Activated CD4-positive, CD25-positive, alpha-beta regulatory T cell treated with anti-CD3 and anti-CD28 coated beads, Interleukin-2, amount 50 U/mL, for 24 hours (primary cell): ENCODE results near the gene RAE1.
A peak's percentile ranks its signal among the peaks of the same experiment; 100 is the strongest.

Experiments
- ATAC-seq, 2 donors: fragments of 150-1000 bp; cut with Tn5 transposase; one replicate each; pipeline ENCODE4 v1.10.0; 2021; ENCODE audit warnings: mild to moderate bottlenecking in 1 of 2, moderate library complexity in 1 of 2

The RAE1 gene

DNA sequence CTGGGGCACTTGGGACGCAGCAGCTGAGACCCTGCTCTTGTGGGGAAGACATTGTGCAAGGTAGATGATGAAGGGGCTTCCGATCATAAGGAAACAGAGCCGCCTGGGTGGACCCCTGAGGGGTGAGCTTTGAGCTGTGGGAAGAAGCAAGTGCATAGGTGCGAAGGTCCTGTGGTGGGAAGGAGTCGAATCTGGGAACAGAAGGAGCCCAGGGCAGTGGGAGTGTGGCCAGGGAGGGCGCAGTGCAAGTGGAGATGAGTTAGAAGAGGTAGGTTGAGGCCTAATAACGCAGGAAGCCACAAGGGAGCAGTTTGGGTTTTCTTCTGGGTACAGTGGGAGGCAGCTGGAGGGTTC, 50.5 kb downstream of the RAE1 start:
- ATAC-seq: no peak

DNA sequence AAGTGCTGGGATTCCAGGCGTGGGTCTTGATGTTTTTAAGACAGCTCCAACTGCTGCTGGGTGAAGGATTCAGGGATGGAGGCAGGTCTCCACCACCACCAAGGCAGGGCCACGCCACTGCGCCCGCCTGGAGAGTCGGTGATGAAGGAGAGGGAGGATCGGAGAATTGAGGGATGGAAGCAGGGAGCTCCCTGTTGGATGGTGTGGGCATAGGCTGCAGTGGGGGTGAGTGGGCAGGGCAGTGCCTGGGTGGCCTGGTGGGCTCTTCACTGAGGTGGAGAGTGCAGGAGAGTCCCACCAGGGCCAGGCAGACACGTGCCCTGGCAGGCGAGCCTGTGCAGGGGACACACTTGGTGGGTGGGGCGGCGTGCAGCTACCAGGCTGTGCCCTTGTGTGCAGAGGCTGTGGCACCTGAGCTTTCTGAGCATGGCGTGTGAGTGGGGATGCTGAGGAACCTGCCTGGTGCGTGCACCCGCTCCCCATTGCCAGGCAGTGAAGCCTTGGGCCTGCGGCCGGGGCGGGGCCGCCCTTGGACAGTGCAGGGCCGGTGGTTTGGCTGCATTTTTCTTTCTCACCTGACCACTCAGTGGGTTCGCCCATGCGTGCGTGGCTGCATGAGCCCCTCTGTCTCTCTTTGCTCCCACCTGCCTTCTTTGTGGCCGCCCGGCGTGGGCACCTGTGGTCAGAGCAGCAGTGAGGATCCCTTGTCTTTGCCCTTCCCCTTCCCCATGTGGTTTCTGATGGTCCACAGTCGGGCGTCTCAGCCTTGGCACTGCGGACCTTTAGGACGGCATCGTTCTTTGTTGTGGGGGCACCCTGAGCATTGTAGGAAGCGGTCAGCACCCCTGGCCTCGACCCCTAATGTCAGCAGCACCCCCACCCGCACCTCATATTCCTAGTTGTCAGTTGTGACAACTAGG, 51.4 kb downstream of the RAE1 start:
- no peak for ATAC-seq

DNA sequence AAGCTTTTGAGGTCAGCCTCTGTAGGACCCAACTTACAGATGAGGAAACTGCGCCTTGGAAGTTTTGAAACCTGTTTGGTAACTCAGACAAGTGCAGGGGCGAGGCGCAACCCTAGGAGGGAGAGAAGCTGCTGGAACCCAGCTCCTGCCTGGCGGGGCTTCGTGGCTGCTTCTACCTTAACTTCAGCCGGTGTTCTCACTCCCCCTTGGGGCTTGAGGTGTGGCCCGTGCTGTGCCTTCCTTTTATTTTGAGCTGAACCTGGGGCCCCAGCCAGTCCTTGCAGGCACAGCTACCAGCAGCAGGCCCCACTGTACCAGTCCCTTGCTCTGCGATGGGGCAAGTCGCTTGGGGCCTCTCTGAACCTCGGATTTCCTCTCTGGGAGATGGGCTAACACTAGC, 52.2 kb downstream of the RAE1 start:
- no peak for ATAC-seq

DNA sequence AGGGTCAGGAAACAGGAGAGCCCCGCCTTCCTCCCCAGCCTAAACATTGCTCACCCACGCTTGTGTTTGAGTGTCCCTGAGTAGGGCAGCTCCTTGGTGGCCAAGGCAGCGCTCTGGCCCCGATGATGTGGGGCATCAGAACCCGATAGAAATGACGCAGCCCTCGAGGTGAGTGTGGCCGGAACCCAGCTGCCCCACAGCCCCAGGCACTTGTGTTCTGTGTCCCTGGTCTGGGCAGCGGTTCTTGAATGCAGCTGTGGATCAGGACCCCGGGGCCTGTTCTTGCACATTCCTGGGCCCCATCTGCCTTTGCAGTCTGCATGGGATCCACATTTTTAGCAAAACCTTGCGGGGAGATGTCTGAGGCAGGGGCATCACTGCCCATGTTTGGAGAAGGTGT, 53.0 kb downstream of the RAE1 start:
- ATAC-seq: no peak

DNA sequence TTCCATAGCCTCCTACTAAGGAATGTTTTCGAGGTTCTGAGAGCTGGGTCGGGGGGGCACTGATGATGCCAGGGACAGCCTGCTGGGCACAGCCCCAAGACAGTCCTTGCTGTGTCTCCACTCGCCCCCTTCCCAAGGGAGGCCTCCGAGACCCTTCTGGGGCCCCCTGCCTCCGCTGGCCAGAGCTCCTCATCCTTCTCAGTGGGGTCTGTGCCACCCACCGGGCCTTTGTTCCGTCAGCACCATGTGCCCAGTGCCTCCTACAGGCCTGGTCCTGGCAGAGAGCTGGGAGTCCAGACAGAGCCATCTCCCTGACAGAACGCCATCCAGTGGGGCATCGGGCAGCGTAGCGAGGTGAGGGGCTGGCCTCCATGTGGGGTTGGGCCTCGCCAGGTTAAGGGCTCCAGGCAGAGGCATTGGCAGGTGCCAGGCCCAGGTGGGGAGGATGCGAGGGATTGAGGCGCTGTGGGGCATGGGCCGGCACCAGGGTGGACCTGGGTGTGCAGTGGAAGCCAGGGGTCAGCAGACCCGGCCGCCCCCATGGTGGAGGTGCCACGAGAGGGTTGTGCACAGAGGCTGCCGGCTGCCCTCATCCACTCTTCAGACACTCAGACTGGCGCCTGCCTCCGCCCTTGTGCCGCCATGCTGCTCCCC, 53.5 kb downstream of the RAE1 start:
- no peak for ATAC-seq

DNA sequence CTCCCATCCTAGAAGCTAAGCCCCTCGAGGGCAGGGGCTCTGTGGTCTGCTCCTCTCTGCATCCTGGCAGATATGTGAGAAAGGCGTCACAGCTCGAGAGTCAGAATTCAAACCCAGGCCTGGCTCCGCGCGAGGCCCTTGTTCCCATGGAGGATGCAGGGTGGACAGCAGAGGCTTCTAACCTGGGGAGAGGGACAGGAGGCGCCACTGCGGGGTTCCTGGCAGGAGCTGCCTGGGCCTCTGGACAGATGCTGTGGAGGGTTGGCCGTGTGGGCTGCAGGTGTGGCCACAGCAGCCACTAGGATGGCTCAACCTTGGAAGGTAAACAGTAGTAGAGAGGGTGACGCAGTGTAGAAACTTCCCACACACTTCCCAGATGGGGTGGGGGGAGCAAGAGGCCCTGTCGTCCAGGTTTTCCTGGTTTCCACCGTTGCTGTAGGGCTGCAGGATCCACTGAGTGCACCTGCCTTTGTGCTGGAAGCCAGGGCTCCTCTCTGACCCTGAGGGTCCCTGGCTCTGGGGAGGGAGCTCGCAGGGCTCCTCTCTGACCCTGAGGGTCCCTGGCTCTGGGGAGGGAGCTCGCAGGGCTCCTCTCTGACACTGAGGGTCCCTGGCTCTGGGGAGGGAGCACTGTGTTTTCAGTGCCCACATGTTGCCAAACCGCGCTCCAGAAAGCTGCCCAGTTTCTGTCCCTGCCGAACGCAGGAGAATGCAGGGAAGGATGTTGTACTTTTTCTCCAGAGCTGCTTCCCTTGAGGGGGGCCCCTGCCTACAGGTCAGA, 54.4 kb downstream of the RAE1 start:
- ATAC-seq: no peak

DNA sequence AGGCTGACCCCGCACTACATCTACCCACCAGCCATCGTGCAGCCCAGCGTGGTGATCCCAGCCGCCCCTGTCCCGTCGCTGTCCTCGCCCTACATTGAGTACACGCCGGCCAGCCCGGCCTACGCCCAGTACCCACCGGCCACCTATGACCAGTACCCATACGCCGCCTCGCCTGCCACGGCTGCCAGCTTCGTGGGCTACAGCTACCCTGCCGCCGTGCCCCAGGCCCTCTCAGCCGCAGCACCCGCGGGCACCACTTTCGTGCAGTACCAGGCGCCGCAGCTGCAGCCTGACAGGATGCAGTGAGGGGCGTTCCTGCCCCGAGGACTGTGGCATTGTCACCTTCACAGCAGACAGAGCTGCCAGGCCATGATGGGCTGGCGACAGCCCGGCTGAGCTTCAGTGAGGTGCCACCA, 56.5 kb downstream of the RAE1 start:
- no peak for ATAC-seq

DNA sequence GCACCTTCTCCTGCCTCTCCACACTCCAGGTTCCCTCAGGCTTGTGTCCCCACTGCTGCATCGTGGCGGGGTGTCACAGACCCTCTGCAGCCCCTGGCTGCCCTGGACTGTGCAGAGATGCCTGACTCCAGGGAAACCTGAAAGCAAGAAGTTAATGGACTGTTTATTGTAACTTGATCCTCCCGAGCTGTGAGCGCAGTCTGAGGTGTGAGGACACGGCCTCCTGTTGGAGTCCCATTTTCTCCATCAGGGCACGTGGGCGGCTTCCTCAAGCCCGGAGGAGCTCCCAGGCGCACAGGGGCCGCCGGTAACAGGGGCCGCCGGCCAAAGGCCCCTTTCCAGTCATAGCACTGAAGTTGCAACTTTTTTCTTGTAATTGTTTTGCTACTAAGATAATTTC, 57.1 kb downstream of the RAE1 start:
- no peak for ATAC-seq

DNA sequence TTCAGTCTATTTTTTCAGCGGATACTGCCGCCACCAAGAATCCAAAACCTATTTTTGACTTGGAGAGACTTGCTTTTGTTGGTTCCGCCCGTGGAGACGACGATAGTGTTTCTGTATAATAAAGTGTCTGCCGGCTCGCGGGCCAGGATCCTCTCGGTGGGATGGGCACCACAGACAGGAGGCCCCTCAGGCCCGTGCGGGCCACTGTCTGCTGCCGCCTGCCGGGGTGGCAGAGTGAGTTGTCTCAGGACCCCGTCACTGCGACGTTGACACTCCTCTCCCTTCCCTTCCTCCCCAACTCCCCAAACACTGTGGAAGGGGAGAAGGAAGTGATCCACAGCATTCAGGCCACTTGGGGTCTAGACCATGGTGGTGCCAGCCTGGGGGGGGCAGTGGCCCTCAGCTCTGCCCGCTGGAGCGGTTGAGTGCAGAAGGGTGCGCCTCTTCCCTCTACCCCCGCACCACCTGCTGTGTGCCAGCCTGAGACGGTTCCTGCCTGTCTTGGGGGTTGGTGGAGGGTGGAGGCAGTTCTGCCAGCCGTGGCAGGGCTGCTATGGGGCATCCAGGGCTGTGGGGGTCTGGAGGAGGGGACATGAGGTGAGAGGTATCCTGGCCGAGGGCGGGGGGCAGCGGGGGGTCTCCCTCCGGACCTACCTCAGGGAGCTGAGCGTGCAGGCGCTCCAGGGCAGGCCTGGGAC, 57.6 kb downstream of the RAE1 start:
- ATAC-seq: no peak

DNA sequence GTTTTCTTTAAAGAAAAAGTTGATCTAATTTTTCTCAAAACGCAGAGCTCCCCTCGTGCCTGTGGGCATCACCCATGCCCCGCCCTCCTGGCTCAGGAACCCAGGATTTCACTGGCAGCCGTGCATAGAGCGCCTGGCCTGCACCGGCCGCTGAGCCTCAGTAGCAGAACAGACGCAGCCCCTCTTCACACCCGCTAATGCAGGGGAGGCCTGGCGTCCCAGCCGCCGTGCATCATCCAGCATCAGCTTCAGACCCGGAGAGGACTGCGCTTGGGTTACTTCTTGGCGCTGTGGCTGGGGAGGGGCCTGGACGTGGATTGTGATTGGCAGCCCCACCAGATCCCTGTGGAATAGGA, 58.2 kb downstream of the RAE1 start:
- no peak for ATAC-seq

DNA sequence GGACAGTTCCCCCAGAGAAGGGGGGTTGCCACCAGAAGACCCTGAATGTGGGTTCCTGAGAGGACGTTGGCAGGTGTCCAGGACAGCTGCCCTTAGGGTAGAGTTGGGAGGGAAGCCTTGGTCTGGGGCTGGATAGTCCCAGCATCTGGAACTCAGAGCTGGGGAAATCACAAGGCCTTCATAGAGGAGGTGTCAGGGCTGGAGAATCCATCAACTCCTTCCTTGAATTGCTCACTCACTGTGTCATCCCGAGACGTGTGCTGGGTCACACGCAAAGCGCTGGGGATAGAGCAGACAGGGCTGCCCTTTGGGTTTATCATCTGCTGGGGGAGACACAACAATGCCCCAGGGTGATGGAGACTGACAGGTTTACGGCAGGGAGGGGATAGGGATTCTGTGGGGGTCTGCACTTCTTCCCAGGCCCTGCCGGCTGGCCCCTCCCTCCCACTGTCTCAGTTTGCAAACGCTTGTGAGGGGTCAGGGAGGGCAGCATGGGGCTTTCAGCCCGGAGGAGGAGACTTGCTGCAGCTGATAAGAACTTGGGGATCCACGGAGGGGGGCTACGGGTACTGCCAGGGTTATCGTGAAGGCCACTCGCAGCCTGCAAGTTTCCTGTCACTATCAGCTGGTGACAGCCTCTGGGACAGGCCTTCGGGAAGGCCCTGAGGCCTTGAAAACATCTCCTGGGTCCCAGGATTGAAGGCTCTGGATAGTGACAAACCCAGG, 58.8 kb downstream of the RAE1 start:
- ATAC-seq: no peak

DNA sequence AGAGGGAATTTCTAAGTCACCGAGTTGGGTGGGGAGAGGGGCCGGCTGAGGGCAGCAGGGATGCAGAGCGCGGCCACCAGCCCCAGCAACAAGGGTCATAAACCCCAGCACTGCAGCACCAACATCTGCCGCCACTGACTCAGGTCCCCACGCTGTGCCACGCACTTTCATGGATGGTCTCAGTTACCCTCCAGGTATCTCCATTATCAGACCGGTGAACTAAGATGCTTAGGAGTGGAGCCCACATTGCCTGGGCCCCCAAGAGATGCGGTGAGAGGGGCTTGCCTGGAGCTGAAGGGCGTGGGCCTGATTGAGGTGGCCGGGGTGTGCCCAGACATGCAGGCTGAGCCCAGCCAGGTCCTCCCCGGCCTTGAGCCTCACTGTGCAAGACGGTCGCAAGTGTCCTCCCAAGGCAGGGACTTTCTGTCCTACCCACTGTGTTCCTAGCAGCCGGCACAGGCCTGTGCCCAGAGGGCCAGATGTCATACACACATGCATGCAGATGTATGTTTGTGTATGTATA, 59.4 kb downstream of the RAE1 start:
- no peak for ATAC-seq

DNA sequence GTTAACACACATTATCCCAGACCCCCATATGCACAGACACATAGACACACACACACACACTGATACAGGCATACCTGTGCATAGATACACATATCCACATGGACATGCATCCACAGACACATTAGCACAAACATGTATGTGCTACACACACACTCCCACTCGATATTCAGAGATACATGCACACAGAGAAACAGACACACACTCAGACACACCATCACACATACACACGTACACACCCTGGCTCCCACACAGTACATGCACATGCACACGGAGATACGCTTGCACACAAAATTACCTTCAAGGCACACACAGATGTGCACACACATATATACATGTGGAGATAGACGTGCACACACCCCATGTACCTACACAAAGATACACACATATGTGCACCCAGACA, 59.9 kb downstream of the RAE1 start:
- no peak for ATAC-seq

DNA sequence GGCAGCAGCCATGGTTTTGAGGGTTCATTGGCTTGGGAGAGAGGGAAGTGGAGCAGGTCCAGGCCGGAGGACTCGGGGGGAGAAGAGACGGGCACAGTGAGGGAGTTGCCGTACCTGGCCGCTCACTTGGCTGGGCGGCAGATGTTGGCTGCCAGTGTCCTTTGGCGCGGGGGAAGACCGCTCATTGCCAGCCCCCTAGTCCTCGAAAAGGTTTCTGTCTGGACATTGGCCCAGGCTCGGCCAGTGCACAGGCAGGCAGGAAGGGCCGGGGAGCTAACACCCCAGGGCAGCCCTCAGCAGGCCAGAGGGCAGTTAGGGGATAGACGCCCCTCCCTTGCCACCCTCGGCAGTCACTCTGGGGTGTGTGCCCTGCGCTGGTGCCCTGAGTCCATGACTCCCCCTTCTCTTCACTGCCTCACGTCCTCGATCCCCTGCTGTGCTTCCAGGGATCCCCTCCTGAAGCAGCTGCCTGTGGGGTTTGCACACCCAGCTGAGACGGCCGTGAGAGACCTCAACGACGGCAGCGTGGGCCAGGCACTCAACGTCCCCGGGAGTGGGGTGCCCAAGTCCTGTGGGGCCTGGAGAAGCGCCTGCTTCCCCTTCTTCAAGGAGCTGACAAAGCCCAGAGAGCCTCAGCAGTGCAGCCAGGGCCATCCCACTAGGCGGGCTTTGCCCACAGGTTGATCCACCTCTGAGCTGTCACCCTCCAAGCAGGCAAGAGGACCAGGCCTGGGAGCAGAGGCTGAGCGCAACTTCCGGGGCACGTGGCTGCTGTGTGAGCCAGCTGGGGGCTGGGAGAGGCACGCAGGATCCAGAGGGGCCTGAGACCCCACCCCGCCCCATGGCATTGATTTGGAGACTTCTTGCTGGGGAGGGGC, 60.6 kb downstream of the RAE1 start:
- no peak for ATAC-seq

DNA sequence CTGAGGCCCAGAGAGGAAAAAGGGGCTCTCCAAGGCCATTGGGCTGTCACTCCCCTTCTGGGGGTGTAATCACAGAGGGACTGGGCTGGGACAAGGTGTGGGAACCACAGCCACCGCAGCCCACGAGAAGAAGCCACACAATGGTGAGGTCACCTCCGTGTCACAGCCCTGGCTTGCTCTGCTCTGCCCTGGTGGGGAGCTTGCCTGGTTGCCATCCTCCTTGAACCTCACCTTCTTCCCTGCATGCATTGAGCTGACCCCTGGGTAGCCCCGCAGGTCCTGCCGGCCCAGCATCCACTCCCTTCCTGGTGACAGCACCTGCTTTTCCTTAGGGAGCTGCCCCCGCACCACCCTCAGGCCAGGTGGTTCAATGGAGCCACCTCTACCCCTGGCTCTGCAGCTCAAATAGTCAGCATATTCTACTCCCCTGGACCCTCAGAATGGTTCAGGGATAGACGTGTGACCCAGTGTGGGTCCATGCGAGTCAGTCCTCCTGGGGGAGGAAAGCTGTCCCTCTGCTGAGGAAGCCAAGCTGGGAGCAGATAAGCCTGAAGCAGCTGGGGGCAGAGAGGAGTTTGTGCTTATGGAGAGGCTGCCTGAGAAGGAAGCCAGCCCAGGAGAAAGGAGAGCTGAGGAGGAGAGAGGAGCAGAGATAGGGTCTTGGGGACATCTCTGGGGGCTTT, 61.4 kb downstream of the RAE1 start:
- peak; percentile 26 to 62 for ATAC-seq

DNA sequence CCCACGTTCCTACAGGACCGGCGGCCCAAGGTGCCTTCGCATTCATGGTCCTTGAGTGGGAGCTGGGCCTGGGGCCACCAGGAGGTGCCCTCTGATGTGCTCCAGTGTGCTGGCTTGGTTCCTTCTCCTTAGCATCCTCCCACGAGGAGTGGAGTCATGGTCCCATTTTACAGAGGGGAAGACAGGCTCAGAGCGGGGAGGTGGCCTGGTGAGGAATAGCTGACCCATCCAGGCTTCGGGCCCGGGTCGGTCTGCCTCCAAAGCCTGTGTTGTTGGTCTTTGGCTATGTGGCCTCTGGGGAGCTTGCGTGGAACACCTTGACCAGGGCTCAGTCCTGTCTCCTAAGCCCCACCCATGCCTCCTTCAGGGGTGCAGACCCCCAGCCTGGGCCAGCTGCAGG, 62.9 kb downstream of the RAE1 start:
- ATAC-seq: no peak

DNA sequence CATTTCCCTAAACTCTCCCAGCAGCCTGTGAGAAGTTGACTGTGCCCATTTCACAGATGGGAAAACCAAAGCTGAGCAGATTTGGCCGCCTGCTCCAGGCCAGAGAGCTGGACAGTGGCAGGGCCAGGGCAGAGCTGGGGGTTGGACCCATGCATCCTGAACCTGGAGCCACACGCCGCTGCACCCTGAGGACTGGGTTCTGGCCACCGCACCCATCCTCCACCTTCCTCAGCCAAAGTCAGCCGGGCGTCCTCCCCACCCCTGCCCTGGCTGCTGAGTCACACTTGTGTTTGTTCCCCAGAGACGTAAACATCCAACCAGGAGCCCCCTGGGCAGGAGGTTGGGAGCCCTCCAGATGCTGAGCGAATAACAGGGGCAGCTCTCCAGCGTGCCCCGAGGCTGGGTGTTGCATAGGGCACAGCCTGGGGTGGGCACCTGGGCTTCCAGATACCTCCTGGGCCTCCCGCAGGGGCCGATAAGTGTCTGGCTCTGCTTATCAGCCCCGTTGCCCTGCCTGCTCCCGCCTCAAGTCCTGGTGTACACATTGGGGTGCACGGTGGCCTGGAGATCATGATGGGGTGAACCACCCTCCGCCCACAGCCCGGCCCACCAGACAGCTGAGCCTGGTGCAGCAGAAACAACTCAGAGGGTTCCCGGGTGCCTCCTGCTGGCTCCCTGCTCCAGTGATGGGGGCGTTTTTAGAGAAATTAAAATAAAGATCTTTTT, 64.0 kb downstream of the RAE1 start:
- no peak for ATAC-seq

DNA sequence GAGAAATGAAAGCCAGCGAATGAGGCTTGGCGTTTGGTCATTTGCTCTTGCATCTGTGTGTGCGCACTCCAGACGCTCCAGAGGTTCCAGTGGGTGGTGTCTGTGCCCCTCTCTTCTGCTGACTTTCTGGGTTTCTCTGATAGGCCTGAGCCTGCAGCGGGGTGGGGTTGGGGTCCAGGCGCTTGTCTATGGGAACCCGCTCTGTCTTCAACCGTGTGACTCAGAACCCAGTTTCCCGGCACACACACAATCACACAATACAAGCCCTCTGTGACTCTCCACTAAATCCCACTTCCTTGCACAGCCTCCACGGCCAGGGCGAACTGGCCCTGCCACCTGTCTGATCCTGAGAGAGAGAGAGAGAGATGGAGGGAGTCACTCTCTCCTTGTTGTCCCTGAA, 64.7 kb downstream of the RAE1 start:
- ATAC-seq: no peak

DNA sequence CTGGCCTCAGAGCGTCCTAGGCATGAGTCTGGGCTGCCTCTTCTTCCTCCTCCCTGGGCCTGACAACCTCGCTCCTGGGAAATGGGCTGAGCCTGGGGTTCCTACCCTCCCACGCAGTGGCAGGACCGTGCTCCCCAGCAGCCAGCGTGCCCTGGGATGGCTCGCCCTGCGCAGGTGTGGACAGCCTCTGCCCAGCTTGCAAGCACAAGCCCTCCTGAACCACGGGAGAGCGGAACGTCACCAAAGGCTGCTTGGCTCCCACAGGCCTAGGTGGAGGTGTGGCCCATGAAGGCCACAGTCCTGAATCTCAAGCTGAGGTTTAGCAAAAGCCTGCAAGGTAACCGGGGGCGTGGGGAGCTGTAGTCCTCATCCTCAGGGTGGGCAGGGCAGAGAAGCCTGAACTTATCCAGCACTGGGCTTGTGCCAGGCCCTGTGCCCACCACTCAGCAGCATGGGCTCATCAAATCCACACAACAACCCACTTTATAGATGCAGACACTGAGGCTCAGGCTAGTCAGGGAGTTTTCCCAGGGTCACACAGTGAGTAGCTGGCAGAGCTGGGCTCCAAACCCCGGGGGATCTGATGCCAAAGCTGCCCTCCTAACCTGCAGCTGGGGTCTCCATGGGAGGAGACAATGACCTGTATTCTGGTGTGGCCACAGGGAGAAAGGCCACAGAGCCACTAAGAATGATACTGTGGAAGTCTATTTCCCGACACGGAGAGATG, 65.4 kb downstream of the RAE1 start:
- ATAC-seq: no peak
